Right atrium auricular region (tissue), 2 donors: Measurements from ENCODE around the gene MYO9B. TPM values are rescaled to one million over a fixed set of nuclear protein-coding genes. Genes with fewer than 3 reads are reported as not detected.

Experiments used
- DNase-seq: peaks from one replicate; pipeline ENCODE4 v3.0.0-alpha.2; 2019; ENCODE audit warnings: low spot score
- H3K27ac ChIP-seq, 2 donors: fragments of 200-600 bp; sonication (generic); 1 replicate in 1 of 2; 2 replicates in 1 of 2; pipeline ENCODE4 v1.5.1; 2016 to 2019
- H3K27me3 ChIP-seq, 2 donors: fragments of 200-600 bp; sonication (generic); one replicate each; pipeline versions ENCODE4 v1.5.1 to v1.6.0; 2017 to 2019
- H3K36me3 ChIP-seq: fragments of 200-600 bp; sonication (generic); one replicate; pipeline ENCODE4 v1.5.1; 2016
- H3K4me1 ChIP-seq, 2 donors: fragments of 200-600 bp; sonication (generic); one replicate each; pipeline versions ENCODE4 v1.5.1 to v1.6.0; 2017 to 2019
- H3K4me3 ChIP-seq, 2 donors: fragments of 200-600 bp; sonication (generic); 1 replicate in 1 of 2; 2 replicates in 1 of 2; pipeline ENCODE4 v1.5.1; 2017 to 2019; ENCODE audit warnings: mild to moderate bottlenecking in 1 of 2, moderate library complexity in 1 of 2
- H3K9me3 ChIP-seq, 2 donors: fragments of 200-600 bp; sonication (generic); one replicate each; pipeline ENCODE4 v1.5.1; 2019
- CTCF ChIP-seq, 2 donors: fragments of 200-600 bp; sonication (generic); IDR thresholded peaks; one replicate each; pipeline ENCODE4 v1.5.1; 2019; ENCODE audit warnings: antibody characterized with exemption in 2 of 2
- total RNA-seq, 2 donors: library from RNA; depleted of rRNA; stranded (reverse); fragments of >200 nt; gene quantifications; one replicate each; pipeline ENCODE4 v1.1.0, GENCODE V29; 2016

The MYO9B gene
- total RNA-seq, 2 donors from 2014 or later: 25.4 to 40.8 TPM

GRCh38 chr19:17246681-17247425 lies 171.3 kb downstream of the MYO9B start:
- no peak for TF ChIP-seq CTCF (IDR thresholded peaks at IDR 0.05)
- peaks cover 0 to 33% of the 10 kb centered on the region in 2 donors for H3K4me1 ChIP-seq
- no peak for DNase-seq
- H3K36me3 ChIP-seq: no peaks in the 10 kb centered on the region
- H3K27ac ChIP-seq: peak overlapping the region; percentile 77 to 86
- no peaks in the 10 kb centered on the region for H3K9me3 ChIP-seq
- H3K27me3 ChIP-seq: no peaks in the 10 kb centered on the region
- peak overlapping the region; percentile 58 to 78 for H3K4me3 ChIP-seq

- Histone ChIP-seq H3K4me3 (no peak overlapping the region), H3K27ac (no peak overlapping the region), H3K4me1 (peaks cover 0 to 20% of the 10 kb centered on the region in 2 donors), H3K9me3 (no peaks in the 10 kb centered on the region), H3K27me3 (no peaks in the 10 kb centered on the region), H3K36me3 (no peaks in the 10 kb centered on the region)
- no peak for TF ChIP-seq CTCF (IDR thresholded peaks at IDR 0.05)
- DNase-seq: no peak
Observed at GRCh38 chr19:17248011-17248776, 172.6 kb downstream of the MYO9B start.

- peaks cover 0 to 14% of the 10 kb centered on the region in 2 donors for H3K4me1 ChIP-seq
- no peak for TF ChIP-seq CTCF (IDR thresholded peaks at IDR 0.05)
Observed at GRCh38 chr19:17249887-17250548, 174.4 kb downstream of the MYO9B start.

GRCh38 chr19:17254636-17255035 lies 179.1 kb downstream of the MYO9B start:
- no peak overlapping the region for H3K4me3 ChIP-seq
- no peaks in the 10 kb centered on the region for H3K27me3 ChIP-seq
- no peak overlapping the region for H3K27ac ChIP-seq
- no peaks in the 10 kb centered on the region for H3K36me3 ChIP-seq
- peaks cover 0 to 7% of the 10 kb centered on the region in 2 donors for H3K9me3 ChIP-seq
- TF ChIP-seq CTCF (IDR thresholded peaks at IDR 0.05): no peak
- no peaks in the 10 kb centered on the region for H3K4me1 ChIP-seq
- DNase-seq: no peak

More at GRCh38 chr19:17249887-17250548, 174.4 kb downstream of the MYO9B start:
- Histone ChIP-seq H3K27ac (no peak overlapping the region), H3K27me3 (no peaks in the 10 kb centered on the region), H3K36me3 (no peaks in the 10 kb centered on the region), H3K4me3 (no peak overlapping the region), H3K9me3 (no peaks in the 10 kb centered on the region)
- DNase-seq: no peak

GRCh38 chr19:17255150-17255621 lies 179.6 kb downstream of the MYO9B start:
- H3K4me3 ChIP-seq: no peak overlapping the region
- no peak for DNase-seq
- H3K9me3 ChIP-seq: peaks cover 0 to 7% of the 10 kb centered on the region in 2 donors
- no peak for TF ChIP-seq CTCF (IDR thresholded peaks at IDR 0.05)
- no peaks in the 10 kb centered on the region for H3K4me1 ChIP-seq
- H3K36me3 ChIP-seq: no peaks in the 10 kb centered on the region
- H3K27me3 ChIP-seq: no peaks in the 10 kb centered on the region
- H3K27ac ChIP-seq: no peak overlapping the region
